ENCODE measurements around the gene NDUFV3.

Gene NDUFV3

DNA sequence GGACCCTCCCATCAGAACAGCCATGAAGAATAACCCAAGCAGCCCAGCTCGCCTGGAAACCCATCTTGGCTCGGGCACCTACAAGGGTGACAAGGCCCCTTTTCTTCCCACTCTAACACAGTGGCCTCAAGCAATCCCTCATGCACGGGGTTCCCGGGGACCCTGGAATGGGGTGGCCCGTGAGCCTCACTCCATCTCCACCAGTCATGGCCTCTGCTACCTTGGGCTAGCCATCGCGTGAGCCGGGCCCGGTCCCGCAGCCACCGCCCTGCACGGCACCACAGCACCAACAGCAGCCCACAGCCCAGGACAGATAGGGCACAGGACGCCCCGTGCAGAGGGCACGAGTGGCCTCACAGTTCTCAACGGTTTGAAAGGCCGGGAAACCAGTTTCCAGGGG is 32.8 kb upstream of the NDUFV3 start:
- no peak for DNase-seq (ENCODE audit: low read depth)
- TF ChIP-seq MYC (IDR thresholded peaks at IDR 0.05; ENCODE audit: low read depth, low read length) (no peak), POLR2A (IDR thresholded peaks at IDR 0.05; ENCODE audit: extremely low read depth, insufficient read length) (no peak)
- TF ChIP-seq, protein P1, sequence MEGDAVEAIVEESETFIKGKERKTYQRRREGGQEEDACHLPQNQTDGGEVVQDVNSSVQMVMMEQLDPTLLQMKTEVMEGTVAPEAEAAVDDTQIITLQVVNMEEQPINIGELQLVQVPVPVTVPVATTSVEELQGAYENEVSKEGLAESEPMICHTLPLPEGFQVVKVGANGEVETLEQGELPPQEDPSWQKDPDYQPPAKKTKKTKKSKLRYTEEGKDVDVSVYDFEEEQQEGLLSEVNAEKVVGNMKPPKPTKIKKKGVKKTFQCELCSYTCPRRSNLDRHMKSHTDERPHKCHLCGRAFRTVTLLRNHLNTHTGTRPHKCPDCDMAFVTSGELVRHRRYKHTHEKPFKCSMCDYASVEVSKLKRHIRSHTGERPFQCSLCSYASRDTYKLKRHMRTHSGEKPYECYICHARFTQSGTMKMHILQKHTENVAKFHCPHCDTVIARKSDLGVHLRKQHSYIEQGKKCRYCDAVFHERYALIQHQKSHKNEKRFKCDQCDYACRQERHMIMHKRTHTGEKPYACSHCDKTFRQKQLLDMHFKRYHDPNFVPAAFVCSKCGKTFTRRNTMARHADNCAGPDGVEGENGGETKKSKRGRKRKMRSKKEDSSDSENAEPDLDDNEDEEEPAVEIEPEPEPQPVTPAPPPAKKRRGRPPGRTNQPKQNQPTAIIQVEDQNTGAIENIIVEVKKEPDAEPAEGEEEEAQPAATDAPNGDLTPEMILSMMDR (IDR thresholded peaks at IDR 0.05; ENCODE audit: low read depth, low read length), result no peak
- TF ChIP-seq, protein P2, sequence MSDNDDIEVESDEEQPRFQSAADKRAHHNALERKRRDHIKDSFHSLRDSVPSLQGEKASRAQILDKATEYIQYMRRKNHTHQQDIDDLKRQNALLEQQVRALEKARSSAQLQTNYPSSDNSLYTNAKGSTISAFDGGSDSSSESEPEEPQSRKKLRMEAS (IDR thresholded peaks at IDR 0.05; ENCODE audit: low read depth, low read length), result no peak
- no peak overlapping the region for H3K4me3 ChIP-seq (ENCODE audit: low read depth, low read length)

DNA sequence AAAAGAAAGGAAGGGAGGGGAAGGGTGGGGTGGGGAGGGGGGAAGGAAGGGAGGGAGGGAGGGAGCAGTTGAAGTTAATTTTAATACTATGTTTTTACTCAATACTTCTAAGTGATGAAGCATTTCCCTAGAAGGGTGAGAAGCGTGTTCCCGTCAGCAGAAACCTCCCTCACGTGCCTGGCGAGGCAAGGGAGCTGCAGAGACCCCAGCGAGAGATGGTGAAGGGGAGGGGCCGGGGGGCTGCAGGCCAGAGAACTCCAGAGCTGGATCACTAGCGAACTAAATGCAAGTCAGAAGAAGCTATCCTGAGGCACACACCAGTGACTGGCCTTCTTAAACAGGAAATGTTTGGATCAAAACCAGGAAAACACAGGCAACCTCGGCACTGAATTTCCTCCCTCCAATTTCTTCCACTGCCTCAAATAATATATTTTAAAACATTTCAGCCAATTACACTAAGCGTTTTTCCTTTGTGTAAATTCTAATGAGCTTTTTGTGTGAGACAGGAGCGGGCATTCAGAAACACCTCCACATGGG is 31.7 kb upstream of the NDUFV3 start:
- no peak for DNase-seq (ENCODE audit: low read depth)

DNA sequence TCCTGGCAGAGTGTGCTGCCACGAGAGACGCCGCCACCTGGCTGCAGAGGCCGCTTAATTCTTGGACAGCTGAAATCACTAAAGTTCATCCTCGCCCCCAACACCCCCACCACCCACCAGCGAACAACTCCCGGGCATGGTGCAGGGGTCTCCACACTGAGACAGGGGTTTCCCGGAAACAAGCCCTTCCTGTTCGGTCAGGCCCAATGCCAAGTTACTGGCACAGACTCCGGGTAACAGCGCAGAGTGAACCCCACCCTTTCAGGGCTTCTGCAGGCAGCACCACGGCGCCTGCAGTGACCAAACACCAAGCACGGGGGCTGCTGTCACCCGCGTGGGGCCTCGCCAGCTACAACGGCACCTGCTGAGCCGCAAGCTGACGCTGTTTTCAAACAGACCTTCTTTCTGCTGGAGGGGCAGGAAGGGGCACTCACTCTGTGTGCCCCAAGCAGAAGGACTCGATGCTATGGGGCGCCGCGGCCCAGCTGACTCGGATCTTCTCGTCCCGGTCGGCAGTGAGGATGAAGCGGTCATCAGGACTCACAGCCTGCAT is 31.2 kb upstream of the NDUFV3 start:
- DNase-seq (ENCODE audit: low read depth), result no peak
- H3K4me3 ChIP-seq (ENCODE audit: low read depth, low read length), result no peak overlapping the region

More for the DNA sequence above, 31.7 kb upstream of the NDUFV3 start:
- no peak for TF ChIP-seq POLR2A (IDR thresholded peaks at IDR 0.05; ENCODE audit: extremely low read depth, insufficient read length)
- TF ChIP-seq, protein P2 (IDR thresholded peaks at IDR 0.05; ENCODE audit: low read depth, low read length), result no peak
- TF ChIP-seq MYC (IDR thresholded peaks at IDR 0.05; ENCODE audit: low read depth, low read length), result no peak
- TF ChIP-seq, protein P1 (IDR thresholded peaks at IDR 0.05; ENCODE audit: low read depth, low read length), result no peak
- no peak overlapping the region for H3K4me3 ChIP-seq (ENCODE audit: low read depth, low read length)

DNA sequence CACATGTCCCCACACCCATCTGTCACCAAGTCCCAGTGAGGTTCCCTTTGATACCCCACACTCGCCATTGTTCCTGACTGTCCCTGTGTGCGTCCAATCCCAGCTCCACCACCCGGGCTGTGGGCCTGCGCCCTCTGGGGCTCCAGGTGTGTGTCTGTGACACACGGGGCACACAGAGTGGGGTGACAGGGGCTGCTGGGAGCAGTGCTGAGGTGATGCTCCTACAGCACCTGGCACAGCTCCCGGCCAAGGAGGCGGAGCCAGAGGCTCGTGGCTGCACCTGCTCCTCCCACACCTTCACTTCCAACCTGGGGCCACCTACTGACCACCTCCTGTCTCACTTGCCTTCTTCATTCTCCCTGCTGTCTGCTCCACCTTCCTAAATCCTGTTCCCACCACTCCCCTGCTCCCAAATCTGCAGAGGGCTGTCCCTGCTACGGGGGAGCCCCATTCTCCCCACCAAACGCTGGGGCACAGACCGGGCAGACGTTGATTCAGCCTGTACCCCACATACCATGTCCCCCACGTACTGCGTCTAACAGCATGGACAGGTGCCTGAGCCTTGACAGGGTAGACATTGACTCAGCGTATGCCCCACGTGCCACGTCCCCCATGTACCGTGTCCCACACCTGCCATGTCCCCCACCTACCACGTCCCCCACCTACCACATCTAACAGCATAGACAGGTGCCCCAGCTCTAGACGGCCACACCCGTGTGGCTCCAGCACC is 30.2 kb upstream of the NDUFV3 start:
- DNase-seq (ENCODE audit: low read depth), result no peak
- no peak overlapping the region for H3K4me3 ChIP-seq (ENCODE audit: low read depth, low read length)
- no peak for TF ChIP-seq POLR2A (IDR thresholded peaks at IDR 0.05; ENCODE audit: extremely low read depth, insufficient read length)
- TF ChIP-seq, protein P1 (IDR thresholded peaks at IDR 0.05; ENCODE audit: low read depth, low read length), result no peak
- TF ChIP-seq, protein P2 (IDR thresholded peaks at IDR 0.05; ENCODE audit: low read depth, low read length), result no peak
- no peak for TF ChIP-seq MYC (IDR thresholded peaks at IDR 0.05; ENCODE audit: low read depth, low read length)

More for the DNA sequence above, 31.2 kb upstream of the NDUFV3 start:
- no peak for TF ChIP-seq MYC (IDR thresholded peaks at IDR 0.05; ENCODE audit: low read depth, low read length)
- TF ChIP-seq, protein P2 (IDR thresholded peaks at IDR 0.05; ENCODE audit: low read depth, low read length), result no peak
- no peak for TF ChIP-seq POLR2A (IDR thresholded peaks at IDR 0.05; ENCODE audit: extremely low read depth, insufficient read length)
- TF ChIP-seq, protein P1 (IDR thresholded peaks at IDR 0.05; ENCODE audit: low read depth, low read length), result no peak

DNA sequence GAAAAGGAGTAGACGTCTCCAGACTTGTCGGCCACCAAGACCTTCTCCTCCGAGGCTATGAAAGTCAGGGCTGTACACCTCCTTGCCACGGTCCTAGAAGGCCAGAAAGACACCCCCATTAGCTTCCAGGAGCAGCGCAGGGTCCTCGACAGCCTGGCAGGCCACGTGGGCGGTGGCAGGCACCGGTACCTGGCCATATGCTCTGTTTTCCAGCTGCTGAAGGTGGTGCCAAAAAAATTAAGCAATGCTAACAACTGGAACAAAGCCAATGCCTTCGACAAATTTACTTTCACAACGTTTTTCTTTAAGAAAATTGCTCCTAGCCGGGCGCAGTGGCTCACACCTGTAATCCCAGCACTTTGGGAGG is 29.6 kb upstream of the NDUFV3 start:
- TF ChIP-seq, protein P2 (IDR thresholded peaks at IDR 0.05; ENCODE audit: low read depth, low read length), result no peak
- TF ChIP-seq, protein P1 (IDR thresholded peaks at IDR 0.05; ENCODE audit: low read depth, low read length), result no peak
- no peak for TF ChIP-seq MYC (IDR thresholded peaks at IDR 0.05; ENCODE audit: low read depth, low read length)
- no peak for TF ChIP-seq POLR2A (IDR thresholded peaks at IDR 0.05; ENCODE audit: extremely low read depth, insufficient read length)
- no peak for DNase-seq (ENCODE audit: low read depth)
- H3K4me3 ChIP-seq (ENCODE audit: low read depth, low read length), result no peak overlapping the region
